T-helper 1 cell (primary cell): ENCODE results near the gene BDH1.

Source experiments
- DNase-seq, 5 donors: peaks; one replicate each; pipeline ENCODE4 v3.0.0-alpha.2; 2012 to 2020

Gene BDH1

DNA sequence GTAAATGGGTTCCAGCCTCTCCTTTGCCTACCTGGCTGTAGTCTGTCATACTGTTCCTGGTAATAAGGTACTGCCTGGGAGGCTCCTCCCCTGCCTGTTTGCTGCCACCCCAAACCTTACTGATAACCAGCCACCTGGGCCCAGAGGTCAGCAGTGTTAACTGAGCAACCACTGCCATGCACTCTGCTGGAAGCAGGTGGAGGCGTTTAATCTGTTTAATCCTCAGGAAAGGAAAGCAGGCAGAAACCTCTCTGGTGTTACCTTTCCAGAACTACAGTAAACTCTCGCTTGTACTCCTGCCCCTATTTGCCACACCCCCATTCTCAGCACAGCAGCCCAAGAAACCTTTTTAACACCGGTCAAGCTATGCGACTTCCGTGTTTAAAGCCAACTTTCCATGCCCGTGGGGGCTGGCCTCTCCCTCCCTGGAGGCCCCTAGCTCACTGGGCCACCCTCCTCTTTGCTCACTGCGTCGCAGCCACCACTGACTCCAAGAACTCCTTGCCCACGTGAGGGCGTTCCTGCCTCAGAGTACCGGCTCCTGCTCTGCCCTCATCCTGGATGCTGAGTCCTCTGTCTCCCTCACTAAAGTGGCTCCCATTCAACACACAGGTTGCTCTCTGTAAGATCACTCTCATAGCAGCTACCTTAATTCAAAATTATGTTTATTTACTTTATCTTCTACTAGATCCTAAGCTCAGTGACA lies 8.3 kb downstream of the BDH1 start:
- DNase-seq, result no peak

DNA sequence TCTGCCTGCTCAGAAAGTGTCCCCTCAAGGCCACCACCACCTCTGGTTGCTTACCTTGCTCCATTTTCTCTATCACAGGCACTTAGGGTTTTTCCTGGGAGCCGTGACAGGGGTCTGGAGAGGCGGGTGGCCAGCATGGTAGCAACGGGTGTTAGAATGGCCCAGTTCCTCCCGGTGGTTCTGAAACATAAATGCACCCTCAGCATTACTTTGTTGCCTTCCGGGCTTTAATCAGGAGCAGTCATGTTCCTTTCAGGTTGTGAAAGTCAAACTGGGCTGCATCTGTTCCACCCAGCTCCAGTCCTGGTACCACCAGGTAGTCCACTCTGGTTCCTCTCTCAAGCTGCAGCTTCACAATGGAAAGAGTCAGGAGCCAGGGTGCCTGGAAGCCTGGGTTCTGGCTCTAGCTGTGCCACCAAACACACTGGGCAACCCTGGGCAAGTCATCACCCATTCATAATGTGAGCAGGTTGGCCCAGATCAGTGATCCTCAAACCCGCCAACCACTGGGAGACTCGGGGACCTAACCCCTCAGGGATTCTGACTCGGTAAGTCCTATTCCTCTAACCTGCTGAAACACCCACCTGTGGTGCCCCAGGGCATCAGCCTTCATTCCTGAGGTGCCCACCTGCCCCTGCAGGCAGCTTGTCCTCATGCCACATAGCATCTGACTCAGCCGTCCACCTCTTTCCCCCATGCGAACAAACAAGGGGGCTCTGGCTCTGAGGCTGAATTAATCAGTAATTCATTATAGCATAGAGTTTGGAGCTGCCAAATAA lies 9.3 kb downstream of the BDH1 start:
- no peak for DNase-seq

DNA sequence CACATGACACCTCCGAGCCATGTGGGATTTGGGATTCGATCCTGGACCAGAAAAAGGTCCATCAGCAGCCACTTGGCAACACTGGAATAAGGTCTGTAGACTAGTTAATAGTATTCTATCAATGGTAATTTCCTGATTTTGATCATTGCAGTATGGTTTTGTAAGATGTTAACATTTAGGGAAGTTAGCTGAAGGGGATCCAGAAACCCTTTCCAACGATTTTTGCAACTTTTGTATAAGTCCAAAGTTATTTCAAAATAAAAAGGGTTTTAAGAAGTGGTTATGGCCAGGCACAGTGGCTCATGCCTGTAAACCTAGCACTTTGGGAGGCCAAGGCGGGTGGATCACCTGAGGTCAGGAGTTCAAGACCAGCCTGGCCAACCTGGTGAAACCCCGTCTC lies 10.2 kb downstream of the BDH1 start:
- DNase-seq, result no peak

DNA sequence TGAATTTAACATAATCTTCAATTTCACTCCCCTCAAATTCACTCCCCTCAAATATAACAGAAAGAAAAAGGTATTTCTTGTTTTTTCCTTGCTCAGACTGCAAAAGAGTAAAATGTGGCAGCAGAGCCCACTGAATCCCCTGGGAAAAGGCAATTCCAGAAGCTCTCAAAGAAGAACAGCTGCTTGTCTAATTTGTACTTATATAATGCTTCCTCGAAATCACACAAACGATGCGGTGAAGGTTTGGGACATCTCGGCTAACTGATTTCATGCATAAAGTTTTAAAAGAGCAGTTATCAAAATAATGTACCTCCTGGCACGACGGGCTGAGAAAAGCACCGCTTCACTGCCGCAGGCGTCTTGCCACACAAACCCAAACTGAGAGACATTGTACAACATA lies 10.7 kb downstream of the BDH1 start:
- no peak for DNase-seq

DNA sequence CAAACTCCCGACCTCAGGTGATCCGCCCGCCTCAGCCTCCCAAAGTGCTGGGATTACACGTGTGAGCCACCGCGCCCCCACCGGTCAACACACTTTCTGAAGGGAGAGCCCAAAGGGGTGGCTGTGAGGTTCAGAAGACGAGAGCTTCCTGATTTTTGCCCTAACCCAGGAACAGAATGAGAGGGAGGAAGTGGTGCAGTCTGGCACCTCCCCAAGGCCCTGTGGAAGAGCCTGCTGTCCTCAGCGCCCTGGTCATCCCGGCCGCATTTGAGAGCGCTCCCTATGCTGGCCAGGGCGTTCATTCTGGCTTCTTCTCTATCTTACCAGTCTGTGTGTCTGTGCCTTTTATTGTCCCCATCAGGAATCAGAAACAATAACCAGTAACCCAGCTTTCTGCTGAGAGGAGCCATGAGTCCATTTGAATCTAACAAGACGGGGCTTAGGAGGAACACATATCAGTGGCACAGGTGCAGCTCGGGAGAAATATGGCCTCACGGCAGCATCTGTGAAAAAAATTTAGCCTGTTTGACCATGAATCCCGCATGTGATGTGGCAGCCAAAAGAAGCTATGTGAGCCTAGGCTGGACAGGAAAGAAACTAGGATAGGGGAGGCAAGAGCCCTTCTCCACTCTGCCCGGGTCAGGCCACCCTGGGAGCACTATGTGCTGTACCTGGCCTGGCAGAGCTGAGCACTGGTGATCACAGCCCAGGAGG lies 12.9 kb downstream of the BDH1 start:
- no peak for DNase-seq

DNA sequence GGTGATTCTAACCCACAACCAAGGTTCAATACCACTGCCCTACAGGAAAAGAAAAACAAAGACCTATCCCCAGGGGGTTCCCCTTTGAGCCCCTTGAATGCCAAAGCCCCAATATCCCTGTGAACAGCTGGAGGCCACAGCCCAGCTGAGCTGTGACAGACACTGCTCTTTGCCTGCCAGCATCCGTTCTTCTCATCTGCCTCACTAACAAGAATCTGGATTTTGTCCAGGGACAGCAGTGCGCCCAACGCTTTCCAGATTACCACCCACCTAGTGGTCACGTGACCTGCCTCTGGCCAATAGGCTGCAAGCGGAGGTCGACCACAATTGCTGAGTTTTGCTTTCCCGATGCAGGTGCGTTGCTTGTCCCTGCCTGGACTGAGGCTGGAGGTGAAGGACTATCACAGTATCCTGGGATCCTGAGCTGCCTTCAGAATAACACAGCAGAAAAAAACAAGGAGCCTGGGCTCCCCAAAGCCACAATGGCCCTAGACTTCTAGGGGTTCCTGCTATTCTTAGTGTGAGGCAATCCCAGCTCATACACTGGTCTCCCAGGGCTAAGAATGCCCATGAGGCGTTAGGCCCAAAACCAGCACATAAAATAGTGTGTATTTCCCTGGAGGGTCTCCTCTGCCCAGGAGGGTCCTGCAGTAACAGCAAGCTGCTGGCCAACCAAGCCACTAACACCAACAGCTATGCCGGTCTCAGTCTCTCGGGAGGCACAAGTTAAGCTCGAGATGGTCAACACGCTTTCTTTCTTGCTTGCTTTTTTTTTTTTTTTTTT lies 13.8 kb downstream of the BDH1 start:
- no peak for DNase-seq

DNA sequence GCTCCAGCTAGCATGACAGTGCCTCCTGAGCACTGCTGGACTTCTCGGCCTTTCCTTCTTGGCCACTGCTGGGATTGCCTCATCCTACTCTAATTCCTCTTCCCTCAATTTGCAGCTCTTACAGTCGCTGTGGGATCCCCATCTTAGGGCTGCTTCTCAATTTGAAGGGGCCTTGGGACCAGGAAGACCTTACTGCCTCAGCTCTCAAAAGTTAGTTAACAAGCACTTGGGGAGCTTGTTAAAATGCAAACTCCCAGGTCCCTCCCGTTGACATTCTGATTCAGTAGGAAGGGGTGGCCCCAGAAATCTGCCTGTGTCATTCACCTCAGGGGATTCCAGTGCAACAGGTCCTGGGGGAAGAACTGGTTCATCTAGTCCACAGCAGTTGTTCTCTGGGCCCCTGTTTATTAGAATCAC lies 14.8 kb downstream of the BDH1 start:
- DNase-seq, result no peak

DNA sequence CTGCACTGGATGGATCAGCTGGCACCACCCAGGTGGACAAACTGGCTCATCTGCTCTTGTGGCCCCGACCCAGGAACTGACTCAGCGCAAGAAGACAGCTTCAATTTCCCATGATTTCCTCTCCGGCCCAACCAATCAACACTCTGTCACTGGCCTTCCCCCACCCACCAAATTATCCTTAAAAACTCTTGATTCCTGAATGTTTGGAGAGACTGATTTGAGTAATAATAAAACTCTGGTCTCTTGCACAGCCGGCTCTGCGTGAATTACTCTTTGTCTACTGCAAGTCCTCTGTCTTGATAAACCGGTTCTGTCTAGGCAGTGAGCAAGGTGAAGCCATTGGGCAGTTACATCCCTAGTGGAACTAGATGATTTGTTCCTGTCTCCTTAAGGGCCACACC lies 16.1 kb downstream of the BDH1 start:
- DNase-seq, result no peak

DNA sequence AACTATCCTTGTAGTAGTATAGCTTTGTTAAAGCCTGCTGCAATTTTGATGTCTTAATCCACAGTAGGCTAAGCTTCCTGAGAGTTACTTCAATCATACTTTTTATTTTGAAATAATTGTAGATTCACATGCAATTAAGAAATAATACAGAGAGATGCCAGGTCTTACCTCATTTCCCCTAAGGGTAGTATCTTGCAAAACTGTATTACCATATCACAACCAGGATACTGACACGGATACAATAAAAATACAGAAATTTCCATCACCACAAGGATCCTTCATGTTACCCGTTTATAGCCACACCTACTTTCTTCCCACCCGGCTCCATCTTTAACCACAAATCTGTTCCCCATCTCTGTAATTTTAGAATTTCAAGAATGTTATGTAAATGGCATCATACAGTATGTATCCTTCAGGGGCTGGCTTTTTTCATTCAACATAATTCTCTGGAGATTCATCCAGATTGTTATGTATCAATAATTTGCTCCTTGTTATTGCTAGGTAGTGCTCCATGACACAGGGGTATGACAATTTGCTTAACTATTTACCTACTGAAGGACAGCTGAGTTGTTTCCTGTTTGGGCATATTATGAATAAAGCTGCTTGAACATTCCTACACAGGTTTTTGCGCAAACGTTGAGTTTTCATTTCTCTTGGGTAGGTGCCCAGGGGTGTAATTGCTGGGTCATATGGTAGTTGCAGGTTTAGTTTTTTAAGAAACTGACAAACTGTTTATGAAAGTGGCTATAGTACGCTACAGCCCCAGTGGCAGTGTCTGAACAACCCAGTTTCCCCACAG lies 21.6 kb downstream of the BDH1 start:
- DNase-seq, result no peak

DNA sequence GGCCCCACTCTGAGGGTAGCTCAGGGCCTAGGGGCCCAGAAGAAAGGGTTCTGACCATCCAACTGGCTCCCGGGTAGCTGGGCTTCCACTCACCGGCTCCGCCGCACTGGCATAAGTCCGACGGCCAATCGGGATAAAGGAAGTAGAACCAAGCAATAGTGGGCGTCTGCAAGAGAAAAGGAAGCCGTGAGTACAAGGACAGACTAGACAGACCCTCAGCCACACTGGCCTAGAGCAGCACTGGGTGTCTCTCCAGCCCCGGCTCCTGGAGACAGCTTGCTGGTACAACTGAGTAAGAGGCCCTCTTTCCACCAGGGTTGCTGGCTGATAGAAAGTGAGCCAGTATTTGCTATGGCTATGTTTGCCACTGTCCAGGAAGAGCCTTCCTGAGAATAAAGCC lies 22.4 kb downstream of the BDH1 start:
- no peak for DNase-seq

DNA sequence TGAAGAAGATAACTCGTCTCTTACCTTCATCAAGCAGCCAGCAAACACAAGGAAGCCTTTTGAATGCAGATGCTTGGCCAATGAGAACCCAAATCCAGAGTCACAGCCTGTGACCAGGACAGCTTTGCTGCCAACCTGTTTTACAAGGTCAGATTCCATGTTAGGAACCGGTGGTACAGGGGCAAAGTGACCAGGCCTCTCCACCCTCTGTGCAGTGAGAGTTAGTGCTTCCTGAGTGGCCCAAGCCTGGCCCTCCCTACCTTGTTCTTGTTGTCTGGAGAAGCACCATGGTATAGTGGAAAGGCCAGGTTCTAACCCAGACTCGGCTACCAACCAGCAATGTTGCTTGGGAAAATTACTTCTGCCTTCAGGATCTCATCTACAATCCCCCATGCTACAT lies 23.4 kb downstream of the BDH1 start:
- DNase-seq, result no peak

DNA sequence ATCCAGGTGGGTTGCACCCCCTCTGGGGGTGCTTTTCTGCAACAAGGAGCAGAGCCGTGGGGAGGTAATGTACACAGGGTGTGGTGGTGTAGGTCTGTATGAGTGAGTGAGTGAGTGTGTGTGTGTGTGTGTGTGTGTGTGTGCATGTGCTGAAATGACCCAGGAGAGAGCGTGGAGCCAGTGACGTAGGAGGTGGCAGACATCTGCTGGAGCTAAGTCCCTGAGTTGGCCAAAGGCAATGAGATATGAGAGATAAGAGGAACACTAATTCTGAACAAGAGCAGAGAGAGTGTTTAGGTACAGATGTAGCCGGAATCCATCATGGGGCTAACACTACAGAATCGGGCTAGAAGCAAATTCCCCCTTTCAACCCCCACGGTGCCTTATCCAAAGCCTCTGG lies 27.6 kb downstream of the BDH1 start:
- no peak for DNase-seq

DNA sequence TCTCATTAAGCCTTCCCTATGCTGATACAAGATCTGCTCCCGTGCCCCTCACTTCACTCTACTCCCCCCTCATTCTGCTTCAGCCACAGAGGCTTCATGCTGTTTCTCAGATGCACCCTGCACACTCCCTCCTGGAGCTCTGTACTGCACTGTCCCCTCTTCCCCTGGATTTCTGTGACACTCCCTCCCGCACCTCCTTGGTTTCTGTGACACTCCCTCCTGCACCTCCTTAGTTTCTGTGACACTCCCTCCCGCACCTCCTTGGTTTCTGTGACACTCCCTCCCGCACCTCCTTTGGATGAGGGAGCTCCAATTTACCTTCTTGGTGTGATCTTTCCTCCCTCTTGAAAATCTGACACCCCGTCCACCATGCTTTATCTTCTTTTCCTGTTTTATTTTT lies 28.2 kb downstream of the BDH1 start:
- no peak for DNase-seq

DNA sequence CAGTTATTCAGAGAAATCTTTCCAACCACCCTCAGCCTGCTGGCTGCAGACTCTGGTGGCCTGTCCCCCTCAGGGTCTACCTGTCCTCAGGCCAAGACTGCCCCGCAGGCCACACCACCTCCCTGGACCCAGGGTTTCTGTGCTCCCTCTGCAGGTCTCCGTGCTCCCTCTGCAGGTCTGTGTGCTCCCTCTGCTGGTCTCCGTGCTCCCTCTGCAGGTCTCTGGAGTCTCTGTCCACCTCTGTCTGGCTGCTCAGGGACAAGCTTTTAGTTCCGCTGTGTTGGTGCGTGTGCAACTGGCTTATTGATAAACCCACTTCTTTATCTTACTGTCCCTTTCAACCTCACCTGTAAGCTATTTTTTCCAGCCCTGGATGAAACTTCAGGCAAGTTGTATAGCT lies 30.1 kb downstream of the BDH1 start:
- DNase-seq, result no peak

DNA sequence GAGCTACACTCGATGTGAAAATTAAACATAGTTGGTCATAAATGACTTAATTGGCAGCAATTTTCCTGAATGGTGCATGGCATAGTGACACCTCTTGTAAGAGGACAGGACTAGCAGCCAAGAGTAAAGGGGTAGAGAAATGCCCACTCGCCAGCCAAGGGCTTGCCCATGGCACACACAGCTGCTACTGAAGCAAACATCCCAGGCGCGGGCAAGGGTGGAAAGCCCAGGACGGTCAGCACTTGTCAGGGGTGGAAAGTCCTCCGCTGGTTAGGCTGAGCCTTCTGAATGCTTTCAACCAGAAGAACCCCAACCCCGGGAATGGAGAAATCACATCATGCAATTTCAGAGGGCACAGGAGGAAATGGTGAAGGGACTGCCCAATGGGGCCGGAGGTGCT lies 31.6 kb downstream of the BDH1 start:
- DNase-seq, result no peak

DNA sequence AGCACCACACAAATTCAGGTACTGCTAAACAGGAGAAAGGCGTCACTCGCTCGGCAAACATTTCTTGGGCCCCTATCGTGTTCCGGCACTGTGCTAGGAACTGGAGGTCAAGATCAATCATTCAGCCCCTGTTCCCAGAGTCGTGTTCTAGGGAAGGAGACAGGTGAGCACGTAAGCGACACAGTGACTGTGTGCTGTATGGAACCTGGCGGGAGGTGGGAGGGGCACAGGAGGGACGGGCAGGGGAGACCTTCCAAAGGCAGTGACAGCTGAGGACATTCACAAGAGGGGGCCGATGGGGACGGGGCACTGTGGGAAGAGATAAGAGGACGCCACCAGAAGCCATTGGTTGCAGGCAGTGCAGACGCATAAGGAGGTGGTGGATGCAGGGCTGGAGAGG lies 32.2 kb downstream of the BDH1 start:
- DNase-seq, result no peak

DNA sequence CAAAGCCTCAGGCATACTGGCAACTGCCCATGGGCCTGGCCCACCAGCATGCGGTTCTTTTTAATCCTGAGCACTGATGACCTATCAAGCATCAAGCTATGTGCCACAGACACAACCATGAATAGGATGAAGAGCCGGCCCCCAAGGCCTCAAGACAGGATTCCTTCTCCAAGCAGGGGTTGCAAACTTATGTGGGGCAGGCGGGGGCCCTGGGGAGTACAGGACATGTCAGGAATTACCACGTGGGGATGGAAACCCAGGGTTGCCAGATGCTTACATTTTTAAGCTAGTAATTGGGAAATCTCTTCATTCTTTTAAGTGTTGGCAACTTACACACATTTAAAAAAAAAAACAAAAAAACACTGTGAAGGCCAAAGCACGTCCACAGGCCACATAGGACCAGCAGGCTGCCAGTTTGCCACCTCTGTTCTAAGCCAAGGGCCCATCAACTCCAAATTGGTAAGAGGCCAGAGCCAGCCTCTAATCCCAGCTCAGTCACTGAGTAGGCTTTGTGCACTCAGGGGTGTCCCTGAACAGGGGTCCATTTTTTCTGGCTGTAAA lies 32.8 kb downstream of the BDH1 start:
- DNase-seq, result no peak

DNA sequence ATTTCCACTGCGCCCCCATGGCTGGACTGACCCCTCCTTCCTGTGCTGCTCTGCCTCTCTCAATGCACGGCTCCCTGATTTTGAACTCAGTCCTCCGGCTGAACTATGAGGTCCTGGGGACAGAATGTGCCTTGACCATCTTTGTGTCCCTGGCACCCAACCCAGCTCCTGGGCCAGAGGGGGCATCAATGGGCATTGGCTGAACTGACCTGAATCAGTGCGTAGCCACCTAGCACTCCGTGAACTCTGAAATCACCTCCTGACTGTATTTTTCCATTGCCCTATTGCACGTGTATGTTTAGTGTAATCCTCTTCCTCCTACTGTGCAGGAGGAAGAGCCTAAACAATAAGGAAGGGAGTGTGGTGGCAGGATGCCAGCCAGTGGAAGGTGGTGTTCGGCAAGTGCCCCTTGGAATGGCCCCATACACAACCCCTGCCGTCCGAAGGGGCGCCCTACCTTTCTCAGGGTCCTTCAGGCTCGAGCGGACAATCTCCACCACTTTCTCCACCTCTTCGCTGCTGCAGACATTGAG lies 33.5 kb downstream of the BDH1 start:
- no peak for DNase-seq

DNA sequence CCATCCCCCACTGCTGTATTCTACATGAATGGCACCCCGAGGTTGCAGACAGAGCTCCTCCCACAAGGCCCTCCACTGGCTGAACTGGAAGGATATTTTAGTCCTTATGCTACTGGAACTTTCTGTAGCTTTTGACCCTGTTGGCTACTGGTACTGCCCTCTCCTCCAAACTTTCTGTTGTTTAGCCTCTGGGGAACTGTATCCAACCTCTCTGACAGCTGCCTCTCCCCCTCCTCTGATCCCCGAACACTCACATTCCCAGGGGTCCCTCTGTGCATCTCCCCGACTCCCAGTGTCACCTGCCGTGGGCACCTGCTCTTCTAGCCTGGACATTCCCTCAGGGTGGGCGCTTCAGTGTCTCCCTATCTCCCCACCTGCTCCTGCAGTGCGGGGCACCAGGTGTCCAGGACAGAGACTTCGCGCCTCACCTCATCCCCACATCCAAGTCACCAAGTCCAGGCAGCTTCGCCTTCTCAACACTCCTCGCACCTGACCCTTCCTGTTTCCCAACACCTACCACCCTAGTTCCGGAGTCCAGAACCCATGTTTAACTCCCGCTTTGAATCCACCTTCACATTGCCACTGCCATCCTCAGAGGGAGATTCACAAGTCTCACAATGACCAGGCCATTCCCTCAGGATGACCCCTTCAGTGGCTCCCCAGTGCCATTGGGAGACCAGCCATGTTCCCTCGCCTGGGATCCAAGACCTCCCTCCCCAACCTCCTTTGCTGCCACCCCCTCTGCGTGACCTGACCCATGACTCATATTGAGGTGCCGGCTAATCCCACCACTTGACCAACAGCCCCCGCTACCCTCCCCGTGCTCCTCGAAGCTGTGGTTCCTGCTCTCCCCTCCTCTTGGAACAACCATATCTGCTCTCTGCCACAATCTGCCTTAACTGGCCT lies 34.2 kb downstream of the BDH1 start:
- DNase-seq, result no peak
